Erythroblast (primary cell): ENCODE data around the gene GALNT4.

Experiments
- GATA1 ChIP-seq: IDR thresholded peaks from 2 replicates; pipeline ENCODE4 v1.6.1; 2011; ENCODE audit warnings: low read depth, mild to moderate bottlenecking, control low read depth, low read length, moderate library complexity
- POLR2A ChIP-seq: IDR thresholded peaks from 2 replicates; pipeline ENCODE4 v1.6.1; 2011; ENCODE audit warnings: mild to moderate bottlenecking, low read length

DNA sequence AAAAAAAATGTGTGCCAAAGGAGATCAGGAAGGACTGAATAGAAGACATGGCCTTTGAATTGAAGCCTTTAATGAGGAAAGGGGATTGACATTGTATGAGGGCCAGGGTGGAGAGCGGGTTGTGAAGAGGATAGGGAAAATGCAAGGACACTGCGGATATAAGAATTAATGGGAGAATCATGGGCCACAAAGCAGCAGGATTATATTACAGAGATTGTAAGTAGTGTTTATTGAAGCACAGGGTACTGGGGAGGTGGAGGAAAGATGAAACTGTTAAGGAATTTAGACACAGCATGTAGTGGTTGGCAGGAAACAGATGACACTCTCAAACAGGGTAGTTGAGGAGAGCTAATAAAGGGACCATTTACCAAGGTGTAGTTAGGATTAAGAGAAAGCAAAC lies 17.6 kb upstream of the GALNT4 start:
- TF ChIP-seq POLR2A = no peak
- TF ChIP-seq GATA1 = no peak
